Measurements from ENCODE around the gene GATM.

GRCh38 chr15:45386974-45387373 lies 8.6 kb upstream of the GATM start:
- no peak for TF ChIP-seq CTCF (IDR thresholded peaks at IDR 0.05)
- no peak for TF ChIP-seq POLR2A (IDR thresholded peaks at IDR 0.05)
